Endothelial cell of umbilical vein (primary cell): ENCODE results near the gene SLC30A2. TPM values are rescaled to one million over a fixed set of nuclear protein-coding genes. Genes with fewer than 3 reads are reported as not detected.

Experiments used
- BruUV-seq: library from RNA; stranded (reverse); fragments of 400-500 nt; replicated peaks from 2 replicates; lab custom pipeline; 2021; lab: Mats Ljungman, UMichigan
- CTCF ChIA-PET: fragments of 300-600, 350-600 bp; sonication (Branson Sonifier 250); formaldehyde crosslinking; loops from one replicate; lab custom pipeline; 2021; ENCODE audit warnings: antibody characterized with exemption, inconsistent platforms; lab: Charles Lee
- POLR2A ChIA-PET: fragments of 300-600, 350-600 bp; sonication (Branson Sonifier 250); formaldehyde crosslinking; loops from one replicate; lab custom pipeline; 2021; ENCODE audit warnings: antibody characterized with exemption, inconsistent platforms; lab: Charles Lee
- DNase-seq: peaks from one replicate; pipeline ENCODE4 v3.0.0-alpha.2; 2011; ENCODE audit warnings: low read depth, low spot score
- FAIRE-seq: peaks from 2 replicates; lab custom pipeline; 2011; peaks lifted over from hg19 to GRCh38; lab: Jason Lieb, UNC
- H2AFZ ChIP-seq: 2 replicates; pipeline ENCODE4 v1.6.0; 2012; ENCODE audit warnings: low read depth, low read length, control low read depth, inconsistent platforms
- H3K27ac ChIP-seq: 2 replicates; pipeline ENCODE4 v1.5.1; 2011; ENCODE audit warnings: low read depth, mild to moderate bottlenecking, control low read depth, low read length, moderate library complexity; ENCODE audit not compliant: insufficient read depth
- H3K27me3 ChIP-seq, 2 experiments: 2 replicates each; pipeline versions ENCODE4 v1.6.0 to v1.6.1; 2011; ENCODE audit warnings: low read length in 2 of 2, mixed read lengths in 1 of 2; ENCODE audit not compliant: control insufficient read depth in 2 of 2, insufficient read depth in 2 of 2
- H3K36me3 ChIP-seq, 2 experiments: 2 replicates in 1 of 2; 3 replicates in 1 of 2; pipeline ENCODE4 v1.5.1; 2011; ENCODE audit warnings: low read length in 2 of 2, mild to moderate bottlenecking in 1 of 2, moderate library complexity in 1 of 2; ENCODE audit not compliant: control insufficient read depth in 2 of 2, insufficient read depth in 2 of 2; ENCODE audit errors: extremely low read depth in 1 of 2
- H3K4me1 ChIP-seq: 3 replicates; pipeline ENCODE4 v1.5.1; 2011; ENCODE audit warnings: mild to moderate bottlenecking, low read length; ENCODE audit not compliant: control insufficient read depth, insufficient read depth; ENCODE audit errors: extremely low read depth
- H3K4me2 ChIP-seq: 2 replicates; pipeline ENCODE4 v1.6.1; 2011; ENCODE audit warnings: low read length, control low read depth, mixed read lengths; ENCODE audit not compliant: insufficient read depth
- H3K4me3 ChIP-seq, 3 experiments: fragments of 200-600 bp in 1 of 3; sonication (generic), shearing (Covaris generic) in 1 of 3; replicated peaks in 1 of 3; 2 replicates each; pipeline ENCODE4 v1.5.1; 2011 to 2016; ENCODE audit warnings: control low read depth in 3 of 3, low read length in 3 of 3, mild to moderate bottlenecking in 2 of 3, inconsistent platforms in 1 of 3, low read depth in 1 of 3, moderate library complexity in 1 of 3; ENCODE audit not compliant: insufficient read depth in 1 of 3
- H3K79me2 ChIP-seq: 2 replicates; pipeline ENCODE4 v1.6.0; 2012; ENCODE audit warnings: low read length, inconsistent platforms; ENCODE audit not compliant: control insufficient read depth, insufficient read depth
- H3K9ac ChIP-seq: replicated peaks from 2 replicates; pipeline ENCODE3; 2011; ENCODE audit warnings: low read length, control low read depth; ENCODE audit not compliant: insufficient read depth; ENCODE audit errors: extremely low read depth
- H3K9me1 ChIP-seq: replicated peaks from 3 replicates; pipeline ENCODE4 v1.6.0; 2011; ENCODE audit warnings: mild to moderate bottlenecking, low read length; ENCODE audit not compliant: control insufficient read depth, insufficient read depth; ENCODE audit errors: extremely low read depth
- H3K9me3 ChIP-seq: replicated peaks from 2 replicates; pipeline ENCODE4 v1.5.1; 2012; ENCODE audit warnings: low read length, inconsistent platforms; ENCODE audit not compliant: control insufficient read depth, insufficient read depth
- H4K20me1 ChIP-seq: replicated peaks from 2 replicates; pipeline ENCODE3; 2011; ENCODE audit warnings: mild to moderate bottlenecking, low read length; ENCODE audit not compliant: control insufficient read depth, insufficient read depth; ENCODE audit errors: extremely low read depth
- EZH2 ChIP-seq: IDR thresholded peaks from 2 replicates; pipeline ENCODE4 v1.6.1; 2012; ENCODE audit warnings: borderline replicate concordance, low read depth, mild to moderate bottlenecking, moderate library complexity, low read length, inconsistent platforms; ENCODE audit not compliant: severe bottlenecking
- FOS ChIP-seq: IDR thresholded peaks from 2 replicates; pipeline ENCODE4 v1.6.1; 2011; ENCODE audit warnings: mild to moderate bottlenecking, low read length, moderate library complexity, borderline replicate concordance; ENCODE audit not compliant: insufficient read depth
- GATA2 ChIP-seq: IDR thresholded peaks from 2 replicates; pipeline ENCODE4 v1.7.0; 2011; ENCODE audit warnings: low read depth, mild to moderate bottlenecking, moderate library complexity, mixed read lengths, low read length; ENCODE audit not compliant: insufficient read length, insufficient read depth
- JUN ChIP-seq: IDR thresholded peaks from 2 replicates; pipeline ENCODE4 v1.6.1; 2011; ENCODE audit warnings: borderline replicate concordance, low read depth; ENCODE audit not compliant: insufficient read length, insufficient read depth
- POLR2A ChIP-seq: IDR thresholded peaks from 2 replicates; pipeline ENCODE4 v1.6.1; 2012; ENCODE audit warnings: low read depth, mild to moderate bottlenecking, control low read depth, low read length
- POLR2AphosphoS5 ChIP-seq: IDR thresholded peaks from 2 replicates; pipeline ENCODE4 v1.6.1; 2012; ENCODE audit warnings: low read depth, mild to moderate bottlenecking, control low read depth, low read length, moderate library complexity; ENCODE audit not compliant: insufficient read depth
- dilution Hi-C: fragments of 300-500 bp; cut with MboI; formaldehyde crosslinking; loops from one replicate; pipeline ENCODE4 v1.15.0; 2019; ENCODE audit warnings: low sequenced_read_pairs; ENCODE audit not compliant: extremely low pct_ligation_motif_present
- intact Hi-C: fragments of 100-400 bp; cut with micrococcal nuclease; formaldehyde crosslinking; loops from one replicate; pipeline ENCODE4 v1.10.0; 2022
- polyA plus RNA-seq, 4 experiments: library from polyadenylated mRNA; depleted of rRNA in 3 of 4; stranded (reverse) in 3 of 4; unstranded in 1 of 4; fragments of >200 nt; gene quantifications; 2 replicates each; pipeline versions ENCODE4 v1.2.1 to v1.2.3, GENCODE V29; 2011 to 2012; ENCODE audit warnings: missing spikeins in 1 of 4
- total RNA-seq: library from RNA; stranded (reverse); gene quantifications from 2 replicates; pipeline ENCODE4 v1.2.3, GENCODE V29; 2021
- TF ChIP-seq, protein P1 (sequence below), 2 donors: IDR thresholded peaks; 1 replicate in 1 of 2; 2 replicates in 1 of 2; pipeline ENCODE4 v1.5.1; 2011; ENCODE audit warnings: low read length in 2 of 2, mild to moderate bottlenecking in 2 of 2, moderate library complexity in 2 of 2, control low read depth in 1 of 2, inconsistent platforms in 1 of 2, low read depth in 1 of 2; ENCODE audit not compliant: insufficient read depth in 1 of 2; ENCODE audit errors: extremely low read depth in 1 of 2
- TF ChIP-seq, protein P2 (sequence below): IDR thresholded peaks from 2 replicates; pipeline ENCODE4 v1.6.1; 2011; ENCODE audit not compliant: insufficient read depth, insufficient read length

Gene SLC30A2
- total and polyA plus RNA-seq, 2 donors (not counting 3 experiments of a cell fraction or from before 2014, with no cell fraction given) = not detected

DNA sequence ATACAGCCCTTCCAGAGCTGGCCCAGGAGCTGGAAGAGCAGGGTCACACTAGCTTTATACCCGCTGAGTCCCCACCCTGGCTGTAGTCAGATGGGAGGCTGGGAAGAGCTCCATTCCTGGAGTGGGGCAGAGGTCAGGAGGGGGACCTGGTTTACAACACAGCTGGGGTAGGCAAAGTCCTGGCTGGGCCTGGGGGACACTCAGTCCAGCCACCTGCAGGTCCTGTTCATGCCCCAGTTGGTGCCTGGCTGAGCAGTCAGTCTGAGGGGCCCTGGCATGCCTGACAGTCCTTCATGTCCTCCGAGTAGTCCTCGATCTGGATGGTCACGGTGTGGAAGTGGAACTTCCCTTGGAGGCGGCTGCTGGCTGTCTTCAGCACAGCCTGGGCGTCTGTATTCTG is 7.0 kb downstream of the SLC30A2 start:
- H3K27ac ChIP-seq = no peak overlapping the region
- no peak overlapping the region for H3K9ac ChIP-seq
- H4K20me1 ChIP-seq = no peaks in the 10 kb centered on the region
- POLR2A ChIA-PET = no interaction called here
- DNase-seq (no peak), FAIRE-seq (no peak)
- dilution Hi-C loops (no loop called here), intact Hi-C loops (loop anchor here (5.0 kb wide), 1 partner anchor 238 kb away; no protein-coding TSS in a partner anchor)
- TF ChIP-seq POLR2A = no peak
- no peak for TF ChIP-seq EZH2
- TF ChIP-seq GATA2 = no peak
- TF ChIP-seq POLR2AphosphoS5 = no peak
- TF ChIP-seq JUN = no peak
- TF ChIP-seq FOS = no peak
- TF ChIP-seq, protein P1, sequence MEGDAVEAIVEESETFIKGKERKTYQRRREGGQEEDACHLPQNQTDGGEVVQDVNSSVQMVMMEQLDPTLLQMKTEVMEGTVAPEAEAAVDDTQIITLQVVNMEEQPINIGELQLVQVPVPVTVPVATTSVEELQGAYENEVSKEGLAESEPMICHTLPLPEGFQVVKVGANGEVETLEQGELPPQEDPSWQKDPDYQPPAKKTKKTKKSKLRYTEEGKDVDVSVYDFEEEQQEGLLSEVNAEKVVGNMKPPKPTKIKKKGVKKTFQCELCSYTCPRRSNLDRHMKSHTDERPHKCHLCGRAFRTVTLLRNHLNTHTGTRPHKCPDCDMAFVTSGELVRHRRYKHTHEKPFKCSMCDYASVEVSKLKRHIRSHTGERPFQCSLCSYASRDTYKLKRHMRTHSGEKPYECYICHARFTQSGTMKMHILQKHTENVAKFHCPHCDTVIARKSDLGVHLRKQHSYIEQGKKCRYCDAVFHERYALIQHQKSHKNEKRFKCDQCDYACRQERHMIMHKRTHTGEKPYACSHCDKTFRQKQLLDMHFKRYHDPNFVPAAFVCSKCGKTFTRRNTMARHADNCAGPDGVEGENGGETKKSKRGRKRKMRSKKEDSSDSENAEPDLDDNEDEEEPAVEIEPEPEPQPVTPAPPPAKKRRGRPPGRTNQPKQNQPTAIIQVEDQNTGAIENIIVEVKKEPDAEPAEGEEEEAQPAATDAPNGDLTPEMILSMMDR (IDR thresholded peaks at IDR 0.05; ENCODE audit: extremely low read depth in 1 of 2, insufficient read depth in 1 of 2, low read depth in 1 of 2, low read length in 2 of 2) = no peak
- TF ChIP-seq, protein P2, sequence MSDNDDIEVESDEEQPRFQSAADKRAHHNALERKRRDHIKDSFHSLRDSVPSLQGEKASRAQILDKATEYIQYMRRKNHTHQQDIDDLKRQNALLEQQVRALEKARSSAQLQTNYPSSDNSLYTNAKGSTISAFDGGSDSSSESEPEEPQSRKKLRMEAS = no peak
- no peaks in the 10 kb centered on the region for H3K9me1 ChIP-seq
- no peaks in the 10 kb centered on the region for H3K36me3 ChIP-seq
- H3K9me3 ChIP-seq = no peaks in the 10 kb centered on the region
- peaks cover 3 to 8% of the 10 kb centered on the region in 2 experiments for H3K27me3 ChIP-seq
- no TSS peak for BruUV-seq
- H3K79me2 ChIP-seq = no peaks in the 10 kb centered on the region
- CTCF ChIA-PET = interaction anchor here (0.7 to 2.2 kb wide), 5 partner anchors 9 to 378 kb away, joined by 3 to 10 read pairs (median 4); no protein-coding TSS in a partner anchor
- H2AFZ ChIP-seq = no peak overlapping the region
- H3K4me3 ChIP-seq = no peak overlapping the region
- H3K4me1 ChIP-seq = peaks cover 15% of the 10 kb centered on the region
- no peak overlapping the region for H3K4me2 ChIP-seq
